Left colon (tissue), 2 donors: Measurements from ENCODE around the gene CSPG4. TPM values are rescaled to one million over a fixed set of nuclear protein-coding genes. Genes with fewer than 3 reads are reported as not detected.
"Not testable (repeated sequence)": the region's sequence is repeated elsewhere in the genome, so short reads cannot be mapped to it uniquely, and the experiment has no call there.

Source experiments
- ATAC-seq: fragments of 200-7000 bp; cut with Tn5 transposase; one replicate; pipeline ENCODE4 v1.9.1; 2020; ENCODE audit warnings: mild to moderate bottlenecking, moderate library complexity
- DNase-seq, 2 donors: peaks; one replicate each; pipeline ENCODE4 v3.0.0-alpha.2; 2020
- intact Hi-C, 2 donors: fragments of 100-400 bp; cut with DNase I in 1 of 2; cut with micrococcal nuclease in 1 of 2; formaldehyde crosslinking; loops; one replicate each; pipeline versions ENCODE4 v1.11.2 to v1.14.0; 2022; cut with DNase I, micrococcal nuclease
- long read RNA-seq: library from polyadenylated mRNA; unstranded; transcript quantifications from one replicate; pipeline ENCODE4 v2.0.0, GENCODE V29; 2021
- total RNA-seq, 2 donors: library from RNA; stranded (reverse); fragmentation: NEBNext Ultra II Directional; extraction: Animal tissue kit (Norgen Biotek cat#: 25700); gene quantifications; one replicate each; pipeline ENCODE4 v1.2.1, GENCODE V29; 2021
- donor health status: DM: no; HTN: no; CAD: no.
- donor health status: DM: yes; HTN: yes; CAD: no.

CSPG4 gene, protein sequence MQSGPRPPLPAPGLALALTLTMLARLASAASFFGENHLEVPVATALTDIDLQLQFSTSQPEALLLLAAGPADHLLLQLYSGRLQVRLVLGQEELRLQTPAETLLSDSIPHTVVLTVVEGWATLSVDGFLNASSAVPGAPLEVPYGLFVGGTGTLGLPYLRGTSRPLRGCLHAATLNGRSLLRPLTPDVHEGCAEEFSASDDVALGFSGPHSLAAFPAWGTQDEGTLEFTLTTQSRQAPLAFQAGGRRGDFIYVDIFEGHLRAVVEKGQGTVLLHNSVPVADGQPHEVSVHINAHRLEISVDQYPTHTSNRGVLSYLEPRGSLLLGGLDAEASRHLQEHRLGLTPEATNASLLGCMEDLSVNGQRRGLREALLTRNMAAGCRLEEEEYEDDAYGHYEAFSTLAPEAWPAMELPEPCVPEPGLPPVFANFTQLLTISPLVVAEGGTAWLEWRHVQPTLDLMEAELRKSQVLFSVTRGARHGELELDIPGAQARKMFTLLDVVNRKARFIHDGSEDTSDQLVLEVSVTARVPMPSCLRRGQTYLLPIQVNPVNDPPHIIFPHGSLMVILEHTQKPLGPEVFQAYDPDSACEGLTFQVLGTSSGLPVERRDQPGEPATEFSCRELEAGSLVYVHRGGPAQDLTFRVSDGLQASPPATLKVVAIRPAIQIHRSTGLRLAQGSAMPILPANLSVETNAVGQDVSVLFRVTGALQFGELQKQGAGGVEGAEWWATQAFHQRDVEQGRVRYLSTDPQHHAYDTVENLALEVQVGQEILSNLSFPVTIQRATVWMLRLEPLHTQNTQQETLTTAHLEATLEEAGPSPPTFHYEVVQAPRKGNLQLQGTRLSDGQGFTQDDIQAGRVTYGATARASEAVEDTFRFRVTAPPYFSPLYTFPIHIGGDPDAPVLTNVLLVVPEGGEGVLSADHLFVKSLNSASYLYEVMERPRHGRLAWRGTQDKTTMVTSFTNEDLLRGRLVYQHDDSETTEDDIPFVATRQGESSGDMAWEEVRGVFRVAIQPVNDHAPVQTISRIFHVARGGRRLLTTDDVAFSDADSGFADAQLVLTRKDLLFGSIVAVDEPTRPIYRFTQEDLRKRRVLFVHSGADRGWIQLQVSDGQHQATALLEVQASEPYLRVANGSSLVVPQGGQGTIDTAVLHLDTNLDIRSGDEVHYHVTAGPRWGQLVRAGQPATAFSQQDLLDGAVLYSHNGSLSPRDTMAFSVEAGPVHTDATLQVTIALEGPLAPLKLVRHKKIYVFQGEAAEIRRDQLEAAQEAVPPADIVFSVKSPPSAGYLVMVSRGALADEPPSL (N-terminal part only)
- total RNA-seq: 10 to 100 TPM in 1 of 2 donors, 1 to 10 TPM in 1; 2.1 to 12.2 TPM
- long read RNA-seq: 0 reads

DNA sequence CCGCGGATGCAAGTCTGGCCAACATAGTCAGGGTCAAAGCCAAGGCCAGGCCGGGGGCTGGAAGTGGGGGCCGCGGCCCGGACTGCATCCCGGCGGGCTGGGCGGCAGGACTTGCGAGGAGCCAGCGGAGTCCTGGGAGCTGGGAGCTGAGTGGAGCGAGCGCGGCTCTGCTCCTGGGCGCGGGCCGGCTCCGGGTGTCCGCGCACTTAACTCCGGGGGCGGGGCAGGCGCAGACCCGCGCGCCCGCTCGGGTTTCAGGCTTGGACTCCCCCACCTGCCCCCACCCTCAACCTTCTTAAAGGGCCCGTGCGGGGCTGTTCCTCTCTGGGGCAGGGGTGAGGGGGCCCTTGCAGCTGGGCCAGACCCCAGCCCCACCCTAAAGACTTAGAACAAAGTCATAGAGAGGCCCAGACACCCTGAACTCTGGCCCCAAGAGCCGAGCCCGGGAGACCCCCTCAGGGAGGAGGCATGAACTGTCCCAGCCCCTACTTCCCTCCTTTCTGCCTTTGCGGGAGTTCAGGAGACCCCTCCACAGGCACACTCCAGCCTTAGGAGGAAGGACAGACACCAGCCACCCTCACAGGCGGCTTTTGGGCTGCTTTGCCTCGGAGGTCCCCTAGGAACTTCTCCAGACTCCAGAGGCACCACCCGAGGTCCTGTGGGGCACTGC lies at the start of gene CSPG4:
Gene CSPG4, minus strand, starts transcription at position 181 of the 670 bp plus-strand sequence. Its CDS starts 93 bp downstream, at position 88.
- DNase-seq (peak; percentile 47 to 60), ATAC-seq (peak; percentile 35)
- intact Hi-C loops: no loop called here

DNA sequence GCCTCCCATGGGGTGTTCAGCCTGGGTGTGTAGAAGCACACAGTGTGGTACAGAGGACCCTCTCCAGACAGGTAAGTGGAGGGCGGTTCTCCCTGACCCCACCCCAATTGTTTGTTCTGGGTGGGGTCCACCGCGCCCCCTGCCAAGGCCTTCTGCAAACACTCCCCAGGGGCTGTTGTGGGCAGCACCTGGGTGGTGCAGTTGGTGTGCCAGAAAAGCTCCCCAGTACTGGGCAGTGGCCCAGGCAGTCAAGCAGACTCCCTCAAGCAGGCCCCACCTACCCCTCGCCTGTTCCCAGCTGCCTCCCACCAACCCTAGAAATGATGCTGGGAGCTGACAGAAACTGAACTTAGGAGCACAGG lies 49.7 kb upstream of the CSPG4 start:
- intact Hi-C loops, DNase-seq, ATAC-seq: not testable (repeated sequence)

DNA sequence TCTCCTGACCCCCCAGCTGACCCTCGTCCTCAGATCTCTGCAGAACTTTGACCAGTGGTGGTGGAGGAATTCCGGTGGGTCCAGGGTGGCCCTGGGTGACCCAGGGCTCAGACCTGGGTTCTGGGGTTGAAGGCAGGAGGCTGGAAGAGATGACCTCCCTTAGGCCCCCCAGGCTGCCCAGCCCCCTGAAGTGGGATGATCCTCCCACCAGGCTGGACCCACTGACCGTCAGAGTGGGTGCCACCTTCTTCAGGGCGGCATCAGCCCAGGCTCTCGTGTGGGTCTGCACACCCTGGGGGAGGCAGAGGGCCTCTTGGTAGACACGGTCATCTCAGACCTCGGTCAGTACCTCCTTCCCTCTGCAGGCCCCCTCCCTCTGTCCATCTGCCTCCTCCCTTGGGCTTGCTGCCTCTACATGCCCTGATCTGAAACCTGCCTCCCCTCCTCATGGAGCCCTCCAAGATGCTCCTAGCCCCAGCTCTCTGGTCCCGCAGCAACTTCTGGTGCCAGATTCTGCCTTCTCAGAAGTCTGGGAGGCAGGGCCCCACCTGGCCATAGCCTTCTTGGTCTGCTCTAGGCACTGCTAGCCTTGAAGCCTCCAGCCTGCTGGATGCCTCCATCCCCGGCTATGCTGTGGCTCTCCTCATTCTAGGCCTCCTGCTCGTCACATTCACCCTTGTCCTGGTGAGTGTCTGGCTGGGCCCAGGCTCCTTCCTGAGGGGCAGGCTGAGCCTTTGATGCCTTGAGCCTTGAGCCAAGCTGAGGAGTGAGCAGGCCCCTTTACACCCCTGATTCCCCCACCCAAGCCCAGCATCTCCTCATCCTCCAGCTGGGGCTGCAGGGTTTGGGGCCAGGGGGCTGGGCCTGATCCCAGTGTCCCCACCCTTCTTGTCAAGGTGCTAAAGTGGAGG lies 49.1 kb upstream of the CSPG4 start:
- intact Hi-C loops: no loop called here
- no peak for DNase-seq
- no peak for ATAC-seq

DNA sequence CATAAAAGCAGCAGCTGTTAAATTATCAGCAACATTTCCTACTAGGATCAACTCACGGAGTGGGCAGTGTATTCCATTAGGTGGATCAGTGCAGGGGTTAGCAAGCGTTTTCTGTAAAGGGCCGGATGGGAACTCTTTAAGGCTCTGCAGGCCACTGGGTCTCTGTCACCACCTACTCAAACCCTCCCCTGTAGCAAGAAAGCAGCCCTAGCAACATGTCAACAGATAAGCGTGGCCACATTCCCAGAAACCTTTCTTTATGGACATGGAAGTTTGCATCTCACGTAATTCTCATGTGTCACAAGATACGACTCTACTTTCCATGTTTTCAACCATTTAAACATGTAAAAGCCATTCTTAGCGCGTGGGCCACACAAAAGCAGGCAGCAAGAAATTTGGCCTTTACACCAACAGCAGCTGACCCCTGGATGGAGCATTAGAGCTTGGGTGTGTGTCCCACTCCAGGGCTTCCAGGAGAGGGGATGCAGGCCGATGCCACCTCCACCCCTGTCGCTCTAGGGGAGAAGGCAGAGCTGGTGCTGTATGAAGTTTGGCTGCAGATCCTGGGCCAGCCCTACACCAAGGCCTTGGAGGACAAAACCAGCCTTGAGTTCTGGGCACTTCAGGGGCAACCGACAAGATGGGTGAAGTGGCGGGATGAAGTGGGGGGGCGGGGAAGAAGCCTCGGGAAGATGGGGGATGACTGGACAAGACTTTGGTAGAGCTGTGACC lies 48.2 kb upstream of the CSPG4 start:
- no peak for DNase-seq
- ATAC-seq: no peak
- intact Hi-C loops: no loop called here

DNA sequence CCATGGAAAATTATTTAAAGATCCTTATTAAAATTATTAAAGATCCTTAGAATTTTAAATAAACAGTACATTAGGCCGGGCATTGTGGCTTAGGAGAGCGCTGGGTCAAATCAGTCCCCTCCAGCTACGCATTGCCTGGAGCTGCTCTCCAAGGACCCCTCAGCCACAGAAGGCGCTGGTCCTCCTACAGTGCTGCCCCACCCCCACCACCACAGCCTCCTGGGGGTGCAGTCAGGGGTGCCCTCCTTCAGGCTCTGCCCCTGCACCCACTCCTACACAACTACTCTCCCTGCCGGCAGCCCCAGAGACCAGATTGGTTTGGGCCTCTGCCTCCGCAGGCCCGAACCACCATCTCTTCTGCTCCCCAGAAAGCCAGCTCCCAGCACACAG lies 47.5 kb upstream of the CSPG4 start:
- ATAC-seq, DNase-seq, intact Hi-C loops: not testable (repeated sequence)

DNA sequence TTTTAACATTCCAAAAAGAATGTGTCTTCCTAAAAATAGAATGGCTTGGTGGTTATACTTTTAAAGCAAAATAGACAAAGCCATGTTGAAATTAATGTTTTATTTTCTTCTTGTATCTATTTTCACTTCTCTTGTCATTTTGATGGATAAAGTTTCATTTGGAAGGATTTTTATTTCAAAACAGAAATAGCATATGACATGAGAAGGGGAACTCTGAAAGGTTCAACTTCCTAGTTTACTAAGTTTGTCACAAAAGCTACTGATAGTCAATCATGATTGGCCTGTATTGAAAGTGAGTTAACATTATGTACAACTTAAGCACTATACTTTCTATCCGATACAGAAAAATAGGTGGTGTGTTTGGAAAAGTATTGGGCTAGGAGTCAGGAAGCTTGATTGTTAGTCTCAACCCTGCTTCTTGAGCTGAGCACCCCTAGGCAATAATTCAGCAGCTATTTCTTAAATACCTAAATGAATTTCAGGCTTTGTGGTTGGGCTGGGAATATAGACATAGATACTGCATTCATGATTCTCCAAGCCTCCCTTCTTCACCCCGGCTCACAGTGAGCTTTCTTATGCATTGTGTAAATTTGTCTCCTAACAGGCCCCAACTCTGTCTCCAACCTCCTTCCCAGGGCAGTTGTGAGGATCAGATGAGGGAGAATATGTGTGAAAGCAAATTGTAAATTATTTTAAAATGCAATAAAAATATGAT lies 46.9 kb upstream of the CSPG4 start:
- DNase-seq (no peak), ATAC-seq (no peak)
- intact Hi-C loops: no loop called here

DNA sequence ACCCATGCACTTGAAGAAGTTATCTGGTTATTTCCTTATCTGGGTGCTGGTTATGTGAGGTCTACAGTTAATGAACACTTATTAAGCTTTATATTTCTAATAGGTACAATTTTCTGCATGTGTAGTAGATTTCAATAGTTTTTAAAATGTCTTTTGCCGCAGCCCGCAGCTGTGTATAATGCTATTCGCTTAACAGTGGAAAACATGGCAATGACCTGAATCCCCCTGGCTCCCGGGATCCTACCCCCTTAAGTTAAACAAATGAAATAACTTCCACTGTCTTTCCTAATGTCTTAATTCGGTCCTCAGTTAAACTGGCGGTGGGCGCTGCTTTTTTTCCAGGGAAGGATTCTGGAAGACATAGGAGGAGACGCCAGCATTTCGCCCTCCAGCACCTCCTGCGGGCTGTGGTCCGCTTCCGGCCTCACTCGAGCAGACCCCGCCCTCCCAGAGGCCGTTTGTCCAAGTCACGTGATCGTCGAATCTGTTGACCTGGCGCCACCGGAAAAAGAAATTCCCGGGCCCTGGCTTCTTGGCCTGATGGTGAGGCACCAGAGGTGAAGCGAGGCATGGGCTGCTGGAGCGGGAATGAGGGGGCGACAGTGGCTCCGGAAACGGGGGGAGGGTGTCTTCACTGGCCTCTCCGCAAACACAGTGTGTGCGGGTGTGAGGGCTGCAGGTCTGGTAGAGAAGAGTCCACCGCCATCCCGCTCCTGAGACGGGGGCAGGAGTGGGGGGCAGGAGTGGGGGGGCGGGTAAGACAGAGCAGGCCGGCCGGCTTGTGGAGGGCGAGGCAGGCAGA lies 45.6 kb upstream of the CSPG4 start:
- ATAC-seq (peak; percentile 100), DNase-seq (peak; percentile 91 to 92)
- intact Hi-C loops: no loop called here

DNA sequence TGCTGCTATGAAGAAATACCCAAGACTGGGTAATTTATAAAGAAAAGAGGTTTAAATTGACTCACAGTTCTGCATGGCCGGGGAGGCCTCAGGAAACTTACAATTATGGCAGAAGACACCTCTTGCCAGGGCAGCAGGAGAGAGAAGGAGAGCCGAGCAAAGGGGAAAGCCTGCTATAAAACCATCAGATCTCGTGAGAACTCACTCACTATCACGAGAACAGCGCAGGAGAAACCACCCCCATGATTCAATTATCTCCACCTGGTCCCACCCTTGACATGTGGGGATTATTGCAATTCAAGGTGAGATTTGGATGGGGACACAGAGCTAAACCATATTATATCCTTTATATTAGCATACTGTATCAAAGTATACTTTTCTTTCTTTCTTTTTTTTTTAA lies 42.2 kb upstream of the CSPG4 start:
- intact Hi-C loops, DNase-seq, ATAC-seq: not testable (repeated sequence)

DNA sequence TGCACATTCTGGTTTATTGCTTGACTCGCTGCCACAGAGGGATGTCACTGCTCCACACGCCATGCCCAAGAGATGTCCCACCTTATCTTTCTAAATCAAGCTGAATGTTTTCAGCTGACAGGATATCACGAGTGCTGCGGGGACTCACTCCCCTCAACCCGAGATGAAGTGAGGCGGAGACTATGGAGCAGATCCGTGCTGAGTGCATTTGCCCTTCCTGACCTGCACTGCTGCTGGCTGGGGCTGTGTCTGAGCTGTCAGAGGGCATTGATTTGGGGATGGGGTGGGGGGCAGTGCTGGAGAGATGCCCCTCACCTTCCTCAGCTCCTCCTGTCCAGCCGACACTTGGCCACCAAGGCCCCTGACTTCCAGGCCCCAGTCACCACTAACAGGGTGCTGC lies 40.5 kb upstream of the CSPG4 start:
- DNase-seq (no peak), ATAC-seq (no peak)
- intact Hi-C loops: no loop called here

DNA sequence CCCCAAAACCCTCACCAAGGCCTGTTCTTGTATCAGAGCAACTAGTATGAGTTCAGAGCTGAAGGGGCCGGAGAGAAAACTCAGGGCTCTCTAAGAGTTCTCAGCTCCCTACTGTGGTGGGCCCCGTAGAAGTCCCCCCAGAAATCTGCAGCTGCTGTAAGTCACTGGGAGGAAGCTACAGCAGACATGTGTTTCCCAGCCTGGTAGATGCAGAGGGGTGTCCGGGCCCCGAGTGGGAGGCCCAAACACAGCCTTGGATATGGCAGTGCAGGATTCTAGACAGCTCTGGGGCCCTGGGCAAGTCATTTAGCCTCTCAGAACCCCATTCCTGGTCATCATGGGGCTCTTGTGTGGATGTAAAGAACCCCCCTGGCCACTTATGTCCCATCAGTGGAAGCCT lies 39.2 kb upstream of the CSPG4 start:
- ATAC-seq (no peak), DNase-seq (no peak)
- intact Hi-C loops: no loop called here

DNA sequence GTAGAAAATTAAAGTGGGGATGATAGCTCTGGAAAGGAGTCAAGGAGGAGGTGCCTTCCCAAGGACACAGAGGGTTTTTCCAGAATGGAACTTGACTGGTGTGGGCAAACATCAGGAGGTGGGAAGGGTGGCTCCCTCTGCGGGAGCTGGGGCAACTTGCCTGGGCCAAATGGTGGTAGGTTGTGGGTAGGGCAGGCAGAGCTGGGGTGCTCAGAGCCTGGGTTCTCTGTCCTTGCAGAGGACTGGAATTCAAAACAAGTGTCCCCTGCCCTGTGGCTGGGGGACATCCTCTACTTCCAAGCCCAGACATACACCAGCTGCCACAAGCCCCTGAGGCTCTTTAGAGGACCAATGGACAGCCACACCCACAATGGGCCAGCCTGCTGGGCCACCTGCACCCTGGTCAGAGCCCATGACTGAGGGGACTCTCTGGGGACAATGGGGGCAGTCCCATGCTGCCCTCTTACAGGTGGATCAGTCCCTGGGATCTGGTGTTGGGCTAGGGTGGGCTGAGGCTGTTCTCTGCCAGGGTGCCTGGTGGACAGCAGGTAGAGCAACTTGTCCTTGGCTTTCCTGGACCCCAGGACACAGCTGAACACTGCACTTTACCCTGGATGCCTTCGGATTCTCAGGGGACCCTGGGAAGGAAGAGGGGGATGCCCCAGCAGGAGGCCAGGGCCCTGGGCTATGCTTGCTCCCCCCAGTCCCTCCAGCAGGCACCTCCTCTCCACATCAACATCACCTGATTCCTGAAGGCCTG lies 38.6 kb upstream of the CSPG4 start:
- DNase-seq (no peak), ATAC-seq (no peak)
- intact Hi-C loops: no loop called here

DNA sequence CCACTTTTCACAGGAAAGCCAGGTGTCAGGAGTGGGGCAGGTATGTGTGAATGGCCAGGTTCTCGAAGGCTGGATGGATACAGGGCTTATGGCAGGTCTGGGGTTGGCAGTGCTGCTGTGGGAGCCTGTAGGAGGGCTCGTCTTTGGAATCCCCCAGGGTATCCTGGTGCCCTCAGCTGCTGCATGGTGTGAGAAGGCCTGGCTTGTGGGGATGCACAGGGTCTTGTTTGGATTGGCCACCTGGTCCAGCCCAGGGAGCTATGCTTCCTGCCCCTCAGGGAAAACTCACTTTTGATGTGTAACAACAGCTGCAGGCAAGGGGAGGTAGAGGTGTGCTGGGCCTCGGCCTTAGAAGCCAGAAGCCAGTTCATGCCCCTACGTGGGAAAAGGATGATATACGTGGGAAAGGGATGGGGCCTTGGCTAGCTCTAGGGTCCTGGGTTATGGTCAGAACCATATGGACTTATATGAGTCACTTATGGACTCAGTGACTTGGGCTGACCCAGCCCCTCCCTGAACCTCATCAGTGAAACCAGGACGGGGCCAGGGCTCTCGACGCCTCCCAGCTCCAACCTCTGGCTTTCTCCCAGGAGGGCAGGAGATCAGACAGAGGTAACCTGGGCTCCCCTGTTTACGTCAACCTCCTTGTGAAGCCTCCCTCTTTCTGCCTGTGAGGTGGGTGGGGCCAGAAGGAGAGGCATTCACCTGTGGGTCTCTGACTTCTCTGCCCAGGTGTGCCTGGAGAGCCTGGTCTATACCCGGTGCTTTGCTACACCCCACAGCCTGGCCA lies 37.8 kb upstream of the CSPG4 start:
- intact Hi-C loops: no loop called here
- no peak for ATAC-seq
- no peak for DNase-seq

DNA sequence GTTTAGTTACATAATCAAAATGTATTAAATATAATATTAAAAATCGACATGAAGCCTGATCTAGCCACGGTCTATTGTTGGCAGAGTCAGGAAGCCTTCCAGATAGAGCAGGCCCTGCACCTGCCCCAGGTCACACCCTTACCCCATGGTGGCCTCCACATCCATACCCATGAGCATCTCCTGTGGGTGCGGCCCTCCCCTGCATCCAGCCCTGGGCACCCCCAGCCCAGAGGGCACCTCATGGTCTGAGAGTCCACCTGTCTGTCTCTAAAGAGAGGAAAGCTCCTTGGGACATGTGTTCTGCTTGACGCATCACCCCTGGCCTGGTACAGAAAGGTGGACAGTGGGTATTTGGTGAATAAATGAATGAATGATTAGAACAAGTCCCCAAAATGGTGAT lies 37.2 kb upstream of the CSPG4 start:
- no peak for ATAC-seq
- intact Hi-C loops: no loop called here
- no peak for DNase-seq

DNA sequence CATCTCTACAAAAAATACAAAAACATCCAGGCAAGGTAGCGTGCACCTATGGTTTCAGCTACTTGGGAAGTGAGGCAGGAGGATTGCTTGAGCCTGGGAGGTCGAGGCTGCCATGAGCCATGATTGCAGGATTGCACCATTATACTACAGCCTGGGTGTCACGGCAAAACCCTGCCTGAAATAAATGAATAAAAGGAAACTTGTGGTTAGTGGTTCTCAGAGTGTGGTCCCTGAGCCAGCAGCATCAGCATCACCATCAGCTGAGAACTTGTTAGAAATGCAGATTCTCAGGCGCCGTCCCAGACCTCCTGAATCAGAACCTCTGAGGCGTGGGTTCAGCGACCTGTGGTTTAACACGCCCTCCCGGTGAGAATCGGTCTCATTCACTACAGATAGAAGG lies 36.2 kb upstream of the CSPG4 start:
- DNase-seq, ATAC-seq, intact Hi-C loops: not testable (repeated sequence)
